Ascending aorta (tissue), 2 donors: Measurements from ENCODE around the gene ARID3A. TPM values are rescaled to one million over a fixed set of nuclear protein-coding genes. Genes with fewer than 3 reads are reported as not detected.

ENCODE experiments used
- DNase-seq, 2 donors: peaks; one replicate each; pipeline ENCODE4 v3.0.0-alpha.2; 2019; ENCODE audit warnings: low spot score in 2 of 2
- H3K27ac ChIP-seq, 2 donors: fragments of 200-600 bp; sonication (generic); one replicate each; pipeline ENCODE4 v1.5.1; 2016 to 2017; ENCODE audit warnings: mild to moderate bottlenecking in 1 of 2
- H3K27me3 ChIP-seq: fragments of 200-600 bp; sonication (generic); one replicate; pipeline ENCODE4 v1.5.1; 2017
- H3K36me3 ChIP-seq, 2 donors: fragments of 200-600 bp; sonication (generic); one replicate each; pipeline ENCODE4 v1.5.1; 2016
- H3K4me1 ChIP-seq, 2 donors: fragments of 200-600 bp; sonication (generic); one replicate each; pipeline ENCODE4 v1.5.1; 2016 to 2017; ENCODE audit warnings: mild to moderate bottlenecking in 1 of 2
- H3K4me3 ChIP-seq, 2 donors: fragments of 200-600 bp; sonication (generic); one replicate each; pipeline ENCODE4 v1.5.1; 2016 to 2017; ENCODE audit warnings: mild to moderate bottlenecking in 1 of 2
- H3K9me3 ChIP-seq, 2 donors: fragments of 200-600 bp; sonication (generic); one replicate each; pipeline ENCODE4 v1.5.1; 2016
- CTCF ChIP-seq, 3 experiments: fragments of 200-600 bp in 2 of 3; fragments of 450-650 bp in 1 of 3; sonication (generic) in 2 of 3; IDR thresholded peaks; one replicate each; pipeline ENCODE4 v1.5.1; 2016 to 2019; ENCODE audit warnings: antibody characterized with exemption in 3 of 3, mild to moderate bottlenecking in 1 of 3, moderate library complexity in 1 of 3
- intact Hi-C: fragments of 100-400 bp; cut with DNase I; formaldehyde crosslinking; loops from one replicate; pipeline ENCODE4 v1.15.1; 2023
- total RNA-seq: library from RNA; depleted of rRNA; stranded (reverse); fragments of >200 nt; gene quantifications from one replicate; pipeline ENCODE4 v1.1.0, GENCODE V29; 2016

Gene ARID3A
- total RNA-seq, 1 donor from 2014 or later, result 55.3 TPM

GRCh38 chr19:1012334-1012733 is 86.5 kb downstream of the ARID3A start:
- Histone ChIP-seq H3K9me3 (no peaks in the 10 kb centered on the region), H3K27me3 (no peaks in the 10 kb centered on the region), H3K27ac (no peak overlapping the region), H3K4me3 (no peak overlapping the region), H3K4me1 (peaks cover 11 to 17% of the 10 kb centered on the region in 2 donors), H3K36me3 (peaks cover 63 to 65% of the 10 kb centered on the region in 2 donors)
- intact Hi-C loops, result no loop called here
- TF ChIP-seq CTCF (IDR thresholded peaks at IDR 0.05), result no peak
- no peak for DNase-seq

- TF ChIP-seq CTCF (IDR thresholded peaks at IDR 0.05), result no peak
- peaks cover 20 to 23% of the 10 kb centered on the region in 2 donors for H3K4me1 ChIP-seq
- H3K27me3 ChIP-seq, result no peaks in the 10 kb centered on the region
- H3K9me3 ChIP-seq, result no peaks in the 10 kb centered on the region
- intact Hi-C loops, result no loop called here
- no peak for DNase-seq
- no peak overlapping the region for H3K27ac ChIP-seq
- H3K4me3 ChIP-seq, result no peak overlapping the region
- peaks cover 63 to 65% of the 10 kb centered on the region in 2 donors for H3K36me3 ChIP-seq
Measured at GRCh38 chr19:1013218-1013617, 87.4 kb downstream of the ARID3A start.

- H3K36me3 ChIP-seq, result peaks cover 55 to 56% of the 10 kb centered on the region in 2 donors
- no peaks in the 10 kb centered on the region for H3K9me3 ChIP-seq
- H3K27ac ChIP-seq, result no peak overlapping the region
- no peak for TF ChIP-seq CTCF (IDR thresholded peaks at IDR 0.05)
- H3K27me3 ChIP-seq, result no peaks in the 10 kb centered on the region
- H3K4me3 ChIP-seq, result no peak overlapping the region
- no peak for DNase-seq
- H3K4me1 ChIP-seq, result peaks cover 27 to 35% of the 10 kb centered on the region in 2 donors
- intact Hi-C loops, result no loop called here
Measured at GRCh38 chr19:1014161-1015060, 88.6 kb downstream of the ARID3A start.

GRCh38 chr19:1015061-1015781 is 89.4 kb downstream of the ARID3A start:
- peaks cover 30 to 39% of the 10 kb centered on the region in 2 donors for H3K4me1 ChIP-seq
- TF ChIP-seq CTCF (IDR thresholded peaks at IDR 0.05), result no peak
- no peak for DNase-seq
- no peak overlapping the region for H3K27ac ChIP-seq
- H3K4me3 ChIP-seq, result no peak overlapping the region
- H3K27me3 ChIP-seq, result no peaks in the 10 kb centered on the region
- intact Hi-C loops, result no loop called here
- peaks cover 47 to 48% of the 10 kb centered on the region in 2 donors for H3K36me3 ChIP-seq
- H3K9me3 ChIP-seq, result no peaks in the 10 kb centered on the region

- no peak overlapping the region for H3K27ac ChIP-seq
Measured at GRCh38 chr19:1015782-1016646, 90.2 kb downstream of the ARID3A start.

More at GRCh38 chr19:1015782-1016646, 90.2 kb downstream of the ARID3A start:
- no peak for DNase-seq
- peaks cover 30 to 39% of the 10 kb centered on the region in 2 donors for H3K4me1 ChIP-seq
- no peaks in the 10 kb centered on the region for H3K27me3 ChIP-seq
- H3K9me3 ChIP-seq, result no peaks in the 10 kb centered on the region
- H3K36me3 ChIP-seq, result peaks cover 39 to 40% of the 10 kb centered on the region in 2 donors
- intact Hi-C loops, result no loop called here
- no peak for TF ChIP-seq CTCF (IDR thresholded peaks at IDR 0.05)
- peak overlapping the region in 1 of 2 donors; percentile 10 for H3K4me3 ChIP-seq
